GM06990 (cell line): ENCODE data around the gene PROX2.

Source experiments
- DNase-seq: peaks from one replicate; pipeline ENCODE4 v3.0.0-alpha.2; 2011; ENCODE audit not compliant: insufficient read length; ENCODE audit errors: extremely low read depth
- H3K27me3 ChIP-seq: replicated peaks from 2 replicates; pipeline ENCODE4 v1.6.0; 2011; ENCODE audit warnings: low read length; ENCODE audit not compliant: control insufficient read depth, insufficient read depth
- H3K36me3 ChIP-seq: 2 replicates; pipeline ENCODE4 v1.5.1; 2011; ENCODE audit warnings: low read length; ENCODE audit not compliant: control insufficient read depth, insufficient read depth
- H3K4me3 ChIP-seq: replicated peaks from 2 replicates; pipeline ENCODE4 v1.5.1; 2011; ENCODE audit warnings: low read depth, mild to moderate bottlenecking, control low read depth, low read length
- CTCF ChIP-seq: IDR thresholded peaks from 2 replicates; pipeline ENCODE4 v1.5.1; 2011; ENCODE audit warnings: low read length, control low read depth, mild to moderate bottlenecking, inconsistent platforms; ENCODE audit not compliant: insufficient read depth, poor library complexity, severe bottlenecking

PROX2 gene

GRCh38 chr14:74860899-74861733, 14.8 kb downstream of the PROX2 start:
- TF ChIP-seq CTCF = peak; percentile 82
- no peaks in the 10 kb centered on the region for H3K27me3 ChIP-seq
- H3K36me3 ChIP-seq = no peaks in the 10 kb centered on the region
- peak; percentile 52 for DNase-seq
- H3K4me3 ChIP-seq = no peak overlapping the region

DNA sequence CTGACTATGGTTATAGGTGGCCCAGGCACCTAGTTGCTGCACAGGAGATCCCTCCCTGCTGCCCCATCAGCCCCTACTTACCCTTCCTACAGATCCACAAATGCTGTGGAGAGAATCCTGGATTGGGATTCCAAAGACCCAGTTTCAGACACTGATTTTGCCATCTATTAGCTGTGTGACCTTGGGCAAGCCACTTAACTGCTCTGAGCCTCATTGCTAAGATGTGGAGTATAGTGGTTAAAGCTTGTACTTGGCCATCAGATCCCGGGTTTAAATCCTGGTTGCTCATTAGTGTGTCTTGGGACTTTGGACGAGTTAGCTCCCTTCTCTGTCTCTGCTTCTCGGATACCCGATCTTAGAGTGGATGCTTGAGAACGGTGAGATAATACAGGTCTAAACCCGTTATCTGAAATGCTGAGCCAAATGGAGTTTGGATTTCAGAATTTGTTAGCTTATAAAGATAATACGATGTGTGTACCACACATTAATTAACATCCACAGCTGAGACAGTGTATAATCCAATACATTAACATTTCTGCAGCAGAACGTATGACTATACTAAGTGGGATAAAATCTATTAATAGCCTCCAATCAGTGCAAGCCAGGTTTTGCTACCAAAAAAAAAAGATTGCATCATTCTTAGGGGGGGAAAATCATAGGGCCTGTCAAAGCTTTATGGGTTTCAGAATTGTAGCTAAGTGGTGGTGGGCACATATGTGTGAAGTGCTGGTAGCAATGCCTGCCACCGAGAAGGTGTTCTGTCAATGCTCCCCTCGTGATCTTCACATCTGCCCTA, 16.0 kb downstream of the PROX2 start:
- no peak for DNase-seq
- Histone ChIP-seq H3K27me3 (no peaks in the 10 kb centered on the region), H3K36me3 (no peaks in the 10 kb centered on the region), H3K4me3 (no peak overlapping the region)
- no peak for TF ChIP-seq CTCF

DNA sequence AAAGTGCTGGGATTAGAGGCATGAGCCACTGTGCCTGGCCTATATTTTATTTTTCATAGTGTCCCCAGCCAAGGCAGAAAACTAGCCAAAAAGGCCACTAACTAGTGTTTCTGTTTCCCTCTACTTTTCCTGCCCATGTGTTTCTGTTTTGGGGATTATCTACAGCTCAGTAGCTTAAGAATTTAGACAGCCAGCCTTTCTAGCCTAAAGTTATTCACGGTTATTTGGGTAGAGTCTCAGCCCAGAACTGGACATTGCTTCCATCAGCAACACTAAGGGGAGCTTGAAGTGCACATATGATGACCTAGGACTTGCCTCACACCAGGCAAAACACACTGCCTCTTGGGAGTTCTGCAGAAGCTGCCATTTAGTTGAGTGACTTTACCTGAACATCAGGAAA, 17.9 kb downstream of the PROX2 start:
- Histone ChIP-seq H3K4me3 (no peak overlapping the region), H3K36me3 (no peaks in the 10 kb centered on the region), H3K27me3 (no peaks in the 10 kb centered on the region)
- DNase-seq = no peak
- TF ChIP-seq CTCF = no peak

- no peak for TF ChIP-seq CTCF
- H3K4me3 ChIP-seq = no peak overlapping the region
- no peaks in the 10 kb centered on the region for H3K36me3 ChIP-seq
- no peak for DNase-seq
- H3K27me3 ChIP-seq = no peaks in the 10 kb centered on the region
These were observed 19.6 kb downstream of the PROX2 start for GRCh38 chr14:74856366-74856765.

DNA sequence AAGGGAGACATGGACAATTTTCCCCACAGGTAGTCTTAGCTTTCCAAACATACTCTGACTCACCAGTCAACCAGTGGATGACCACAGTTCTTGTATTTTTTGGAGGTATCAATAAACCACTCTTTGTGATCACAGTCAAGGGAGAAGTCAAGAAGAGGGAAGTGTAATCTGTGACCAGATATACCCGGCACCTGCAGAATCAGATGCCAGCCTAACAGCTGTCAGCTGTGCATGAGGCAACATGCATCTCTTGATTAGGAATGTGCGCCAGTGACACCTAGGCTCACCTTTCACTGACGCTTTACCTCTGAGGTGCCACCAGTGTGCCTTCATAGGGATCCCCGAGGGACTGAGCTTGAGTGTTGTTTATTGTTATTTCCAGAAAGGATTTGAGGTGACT, 20.0 kb downstream of the PROX2 start:
- Histone ChIP-seq H3K27me3 (no peaks in the 10 kb centered on the region), H3K4me3 (no peak overlapping the region), H3K36me3 (no peaks in the 10 kb centered on the region)
- no peak for TF ChIP-seq CTCF
- no peak for DNase-seq
